ENCODE data around the gene CSNK1G1. TPM values are rescaled to one million over a fixed set of nuclear protein-coding genes. Genes with fewer than 3 reads are reported as not detected.
"Not testable (repeated sequence)": the region's sequence is repeated elsewhere in the genome, so short reads cannot be mapped to it uniquely, and the experiment has no call there.

Gene CSNK1G1
- total RNA-seq, 2 donors from 2014 or later: 9.3 to 11.8 TPM

DNA sequence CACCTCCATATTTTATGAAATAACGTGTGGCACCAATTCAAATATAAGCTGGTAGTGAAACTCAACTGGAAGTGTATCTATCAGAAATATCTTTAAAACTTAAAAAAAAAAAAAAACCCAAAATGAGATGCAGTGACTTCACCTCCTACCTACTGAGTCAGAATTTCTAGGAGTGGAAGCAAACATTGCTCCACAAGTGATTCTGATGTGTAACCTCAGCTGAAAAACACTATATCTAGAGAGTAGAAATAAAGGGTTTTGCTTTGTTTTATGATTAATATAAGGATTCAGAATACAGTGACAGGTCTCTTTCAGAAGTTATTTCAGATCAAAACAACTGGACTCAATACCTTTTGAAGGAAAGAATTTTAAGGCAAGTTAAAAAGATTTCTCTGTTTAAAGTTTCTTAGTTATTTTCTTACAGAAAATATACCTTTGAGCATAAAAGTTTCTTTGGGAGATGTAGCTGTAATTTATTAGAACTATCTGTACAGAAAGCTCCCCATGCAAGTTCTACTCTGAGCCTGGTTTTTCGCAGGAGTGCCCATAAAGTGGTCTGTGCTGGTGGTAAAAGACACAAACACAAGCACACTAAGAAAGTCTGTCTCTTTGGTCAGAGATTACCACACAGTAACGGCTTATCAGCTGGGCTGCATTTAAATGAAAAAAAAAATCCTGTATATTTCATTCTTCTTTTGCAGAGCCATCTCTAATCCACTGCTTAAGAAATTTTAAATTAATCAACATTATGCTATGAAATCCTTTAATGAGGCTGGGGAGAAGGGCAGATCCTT, 133.2 kb downstream of the CSNK1G1 start:
- no peaks in the 10 kb centered on the region for H3K4me1 ChIP-seq (ENCODE audit: control insufficient read depth in 1 of 2, low read depth in 2 of 2)
- no peak overlapping the region for H3K4me3 ChIP-seq
- no peaks in the 10 kb centered on the region for H3K36me3 ChIP-seq
- TF ChIP-seq, protein P1, sequence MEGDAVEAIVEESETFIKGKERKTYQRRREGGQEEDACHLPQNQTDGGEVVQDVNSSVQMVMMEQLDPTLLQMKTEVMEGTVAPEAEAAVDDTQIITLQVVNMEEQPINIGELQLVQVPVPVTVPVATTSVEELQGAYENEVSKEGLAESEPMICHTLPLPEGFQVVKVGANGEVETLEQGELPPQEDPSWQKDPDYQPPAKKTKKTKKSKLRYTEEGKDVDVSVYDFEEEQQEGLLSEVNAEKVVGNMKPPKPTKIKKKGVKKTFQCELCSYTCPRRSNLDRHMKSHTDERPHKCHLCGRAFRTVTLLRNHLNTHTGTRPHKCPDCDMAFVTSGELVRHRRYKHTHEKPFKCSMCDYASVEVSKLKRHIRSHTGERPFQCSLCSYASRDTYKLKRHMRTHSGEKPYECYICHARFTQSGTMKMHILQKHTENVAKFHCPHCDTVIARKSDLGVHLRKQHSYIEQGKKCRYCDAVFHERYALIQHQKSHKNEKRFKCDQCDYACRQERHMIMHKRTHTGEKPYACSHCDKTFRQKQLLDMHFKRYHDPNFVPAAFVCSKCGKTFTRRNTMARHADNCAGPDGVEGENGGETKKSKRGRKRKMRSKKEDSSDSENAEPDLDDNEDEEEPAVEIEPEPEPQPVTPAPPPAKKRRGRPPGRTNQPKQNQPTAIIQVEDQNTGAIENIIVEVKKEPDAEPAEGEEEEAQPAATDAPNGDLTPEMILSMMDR (IDR thresholded peaks at IDR 0.05): no peak
- DNase-seq (ENCODE audit: low spot score): no peak
- ATAC-seq (ENCODE audit: insufficient number of reproducible peaks, low FRiP score, low read depth): no peak
- no peaks in the 10 kb centered on the region for H3K27me3 ChIP-seq (replicated peaks; ENCODE audit: insufficient read depth)
- H3K27ac ChIP-seq: no peak overlapping the region
- no peaks in the 10 kb centered on the region for H3K9me3 ChIP-seq

DNA sequence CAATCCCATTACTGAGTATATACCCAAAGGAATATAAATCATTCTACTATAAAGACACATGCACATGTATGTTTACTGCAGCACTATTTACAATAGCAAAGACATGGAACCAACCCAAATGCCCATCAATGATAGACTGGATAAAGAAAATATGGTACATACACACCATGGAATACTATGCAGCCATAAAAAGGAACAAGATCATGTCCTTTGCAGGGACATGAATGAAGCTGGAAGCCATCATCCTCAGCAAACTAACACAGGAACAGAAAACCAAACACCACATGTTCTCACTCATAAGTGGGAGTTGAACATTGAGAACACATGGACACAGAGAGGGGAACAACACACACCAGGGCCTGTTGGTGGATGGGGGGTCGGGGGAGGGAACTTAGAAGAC, 134.1 kb downstream of the CSNK1G1 start:
- not testable (repeated sequence) for H3K4me1 ChIP-seq (ENCODE audit: control insufficient read depth in 1 of 2, low read depth in 2 of 2); H3K9me3 ChIP-seq; H3K4me3 ChIP-seq; DNase-seq (ENCODE audit: low spot score); H3K27me3 ChIP-seq (replicated peaks; ENCODE audit: insufficient read depth); H3K36me3 ChIP-seq; H3K27ac ChIP-seq; ATAC-seq (ENCODE audit: insufficient number of reproducible peaks, low FRiP score, low read depth)

DNA sequence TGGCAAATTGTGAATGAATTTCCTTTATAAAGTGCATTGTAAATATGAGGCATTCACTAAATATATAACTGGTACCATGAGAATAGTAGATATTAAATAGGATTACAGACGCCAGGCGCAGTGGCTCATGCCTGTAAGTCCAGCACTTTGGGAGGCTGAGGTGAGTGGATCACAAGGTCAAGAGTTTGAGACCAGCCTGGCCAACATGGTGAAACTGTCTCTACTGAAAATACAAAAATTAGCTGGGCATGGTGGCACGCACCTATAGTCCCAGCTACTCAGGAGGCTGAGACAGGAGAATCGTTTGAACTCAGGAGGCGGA, 138.6 kb downstream of the CSNK1G1 start:
- not testable (repeated sequence) for H3K27me3 ChIP-seq (replicated peaks; ENCODE audit: insufficient read depth); H3K4me1 ChIP-seq (ENCODE audit: control insufficient read depth in 1 of 2, low read depth in 2 of 2); ATAC-seq (ENCODE audit: insufficient number of reproducible peaks, low FRiP score, low read depth); H3K27ac ChIP-seq; DNase-seq (ENCODE audit: low spot score); H3K9me3 ChIP-seq; H3K4me3 ChIP-seq; H3K36me3 ChIP-seq

DNA sequence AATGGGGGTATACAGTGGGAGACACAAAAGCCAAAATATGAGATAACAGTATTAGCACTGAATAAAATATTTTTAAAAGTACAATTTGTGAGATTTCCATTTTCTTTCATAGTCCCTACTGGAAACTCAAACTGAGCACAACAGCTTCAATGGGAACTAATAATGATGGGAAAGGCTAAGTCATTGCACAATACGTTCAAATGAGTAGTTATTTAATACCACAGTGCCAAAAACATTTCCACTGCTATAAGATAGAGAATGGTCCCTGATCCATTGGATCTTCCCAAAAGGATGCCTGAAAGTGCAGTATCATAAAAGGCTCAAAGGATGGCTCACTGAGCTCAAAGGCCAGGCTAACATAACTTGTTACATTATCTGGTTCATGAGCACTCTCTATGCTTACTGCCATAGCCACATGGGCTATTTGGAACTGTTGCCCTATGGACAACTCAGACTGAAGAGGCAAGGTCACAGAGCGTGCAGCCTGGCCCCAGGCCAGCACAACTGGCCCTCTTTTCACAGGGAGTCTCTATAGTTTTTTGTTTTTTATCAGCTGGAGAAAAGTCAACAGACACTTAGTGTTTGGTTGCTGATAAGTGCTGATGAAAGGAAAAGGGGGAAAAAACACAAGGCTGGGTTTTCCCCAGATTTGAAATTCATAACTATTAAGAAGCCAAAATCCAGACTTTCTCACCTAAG, 139.1 kb downstream of the CSNK1G1 start:
- no peak overlapping the region for H3K27ac ChIP-seq
- H3K4me1 ChIP-seq (ENCODE audit: control insufficient read depth in 1 of 2, low read depth in 2 of 2): no peaks in the 10 kb centered on the region
- no peaks in the 10 kb centered on the region for H3K9me3 ChIP-seq
- ATAC-seq (ENCODE audit: insufficient number of reproducible peaks, low FRiP score, low read depth): no peak
- no peak overlapping the region for H3K4me3 ChIP-seq
- H3K27me3 ChIP-seq (replicated peaks; ENCODE audit: insufficient read depth): no peaks in the 10 kb centered on the region
- TF ChIP-seq, protein P1 (IDR thresholded peaks at IDR 0.05): no peak
- DNase-seq (ENCODE audit: low spot score): no peak
- no peaks in the 10 kb centered on the region for H3K36me3 ChIP-seq

DNA sequence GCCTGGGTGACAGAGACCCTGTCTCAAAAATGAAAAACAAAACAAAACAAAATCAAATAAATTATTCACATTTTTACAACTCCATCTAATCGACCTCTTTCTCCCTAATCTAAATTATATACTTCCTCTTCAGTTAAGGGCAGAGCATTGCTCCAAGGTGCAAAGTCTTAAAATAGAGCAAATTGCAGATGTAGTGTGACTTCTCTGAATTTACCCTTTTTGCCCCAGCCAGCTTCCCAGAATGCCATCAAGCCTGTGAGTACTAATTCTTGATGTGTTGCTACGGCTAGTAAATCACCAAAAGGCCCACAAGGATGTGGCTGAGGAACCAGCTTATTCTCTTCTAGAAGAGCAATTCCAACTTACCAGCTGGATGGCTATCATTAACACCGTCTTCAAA, 139.8 kb downstream of the CSNK1G1 start:
- TF ChIP-seq, protein P1 (IDR thresholded peaks at IDR 0.05): no peak
- Histone ChIP-seq H3K4me1 (ENCODE audit: control insufficient read depth in 1 of 2, low read depth in 2 of 2) (no peaks in the 10 kb centered on the region), H3K27me3 (replicated peaks; ENCODE audit: insufficient read depth) (no peaks in the 10 kb centered on the region), H3K9me3 (no peaks in the 10 kb centered on the region), H3K36me3 (no peaks in the 10 kb centered on the region), H3K4me3 (no peak overlapping the region), H3K27ac (no peak overlapping the region)
- no peak for DNase-seq (ENCODE audit: low spot score)
- no peak for ATAC-seq (ENCODE audit: insufficient number of reproducible peaks, low FRiP score, low read depth)

DNA sequence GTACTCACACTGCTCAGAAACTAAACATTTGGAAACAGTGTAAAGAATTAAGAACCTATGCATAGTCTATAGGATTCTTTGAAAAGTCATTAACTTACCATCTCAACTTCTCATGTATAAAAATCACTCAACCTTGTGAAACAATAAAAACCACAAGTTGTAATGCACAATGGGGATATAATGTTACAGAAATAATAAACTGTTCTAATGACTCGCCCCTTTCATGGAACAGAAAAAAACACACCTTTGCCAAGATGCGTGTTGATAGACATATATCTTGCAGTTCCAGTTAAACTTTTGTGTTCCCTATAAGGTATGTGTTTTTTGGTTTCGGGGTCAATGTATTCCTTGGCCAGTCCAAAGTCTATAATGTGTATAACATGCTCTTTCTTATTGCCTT, 142.3 kb downstream of the CSNK1G1 start:
- Histone ChIP-seq H3K27me3 (replicated peaks; ENCODE audit: insufficient read depth) (no peaks in the 10 kb centered on the region), H3K4me3 (no peak overlapping the region), H3K9me3 (no peaks in the 10 kb centered on the region), H3K27ac (no peak overlapping the region), H3K4me1 (ENCODE audit: control insufficient read depth in 1 of 2, low read depth in 2 of 2) (no peaks in the 10 kb centered on the region), H3K36me3 (no peaks in the 10 kb centered on the region)
- DNase-seq (ENCODE audit: low spot score): no peak
- TF ChIP-seq, protein P1 (IDR thresholded peaks at IDR 0.05): no peak
- no peak for ATAC-seq (ENCODE audit: insufficient number of reproducible peaks, low FRiP score, low read depth)

All from thoracic aorta (tissue), 2 donors.